ENCODE results near the gene CALML4. TPM values are rescaled to one million over a fixed set of nuclear protein-coding genes. Genes with fewer than 3 reads are reported as not detected.

Gene CALML4
- total and polyA plus RNA-seq, 2 experiments from 2014 or later, result 13.4 to 16.2 TPM

- H3K79me2 ChIP-seq (replicated peaks; ENCODE audit: insufficient read depth), result no peaks in the 10 kb centered on the region
- H3K4me1 Mint-ChIP-seq, result peaks cover 9% of the 10 kb centered on the region; the same call in 2 of the 3 replicates
- no peak for DNase-seq (ENCODE audit: low spot score)
- H3K4me3 Mint-ChIP-seq, result no peak overlapping the region
- ATAC-seq, result no peak
- no peaks in the 10 kb centered on the region for H3F3A ChIP-seq (replicated peaks; ENCODE audit: low read depth)
- H4K20me1 ChIP-seq (replicated peaks; ENCODE audit: insufficient read depth), result no peaks in the 10 kb centered on the region
- H3K9me2 ChIP-seq (ENCODE audit: insufficient read depth), result no peaks in the 10 kb centered on the region
- TF ChIP-seq ZNF114 (CRISPR knock-in tag; IDR thresholded peaks at IDR 0.05) (no peak), NANOG (IDR thresholded peaks at IDR 0.05; ENCODE audit: borderline replicate concordance) (no peak), JUNB (IDR thresholded peaks at IDR 0.05; ENCODE audit: unreplicated experiment) (no peak), ETS1 (IDR thresholded peaks at IDR 0.05) (no peak), EZH2phosphoT487 (IDR thresholded peaks at IDR 0.05; ENCODE audit: unreplicated experiment) (no peak), CREB1 (CRISPR knock-in tag; IDR thresholded peaks at IDR 0.05; ENCODE audit: low read depth) (no peak), EZH2 (IDR thresholded peaks at IDR 0.05; ENCODE audit: low read depth, unreplicated experiment) (no peak), REST (IDR thresholded peaks at IDR 0.05; ENCODE audit: unreplicated experiment) (no peak), ZNF462 (CRISPR knock-in tag; IDR thresholded peaks at IDR 0.05) (no peak), POLR2AphosphoS5 (IDR thresholded peaks at IDR 0.05; ENCODE audit: low read depth) (no peak)
- H3K27me3 Mint-ChIP-seq (ENCODE audit: insufficient read depth, low read depth, poor library complexity), result no peaks in the 10 kb centered on the region
- H3K36me3 ChIP-seq (ENCODE audit: insufficient read depth), result 0 out of 2 replicates have a peak, but pooled peaks cover 4% of the 10 kb centered on the region
- H3K36me3 Mint-ChIP-seq (ENCODE audit: low read depth), result peaks cover 12% of the 10 kb centered on the region; the same call in 2 of the 3 replicates
- no peak overlapping the region for H3K4me3 ChIP-seq
- H3K4me2 ChIP-seq, result no peak overlapping the region
- H3K27ac Mint-ChIP-seq, result no peak overlapping the region
- no peak overlapping the region for H2AFZ ChIP-seq
- H3K4me1 ChIP-seq (ENCODE audit: insufficient read depth), result no peaks in the 10 kb centered on the region
- H3K27ac ChIP-seq (ENCODE audit: low read depth), result no peak overlapping the region
- no peaks in the 10 kb centered on the region for H3K27me3 ChIP-seq (ENCODE audit: insufficient read depth)
- H3K9me3 Mint-ChIP-seq, result peaks cover 23% of the 10 kb centered on the region; the same call in 2 of the 3 replicates
Measured at GRCh38 chr15:68244235-68244634, 39.1 kb upstream of the CALML4 start.
